GM23248 (cell line): Measurements from ENCODE around the gene IRF3. TPM values are rescaled to one million over a fixed set of nuclear protein-coding genes. Genes with fewer than 3 reads are reported as not detected.

ENCODE experiments used
- DNase-seq: peaks from one replicate; pipeline ENCODE4 v3.0.0-alpha.2; 2015
- H2AFZ ChIP-seq: fragments of 200-600 bp; sonication (generic); 2 replicates; pipeline ENCODE4 v1.6.1; 2016; ENCODE audit warnings: antibody characterized with exemption
- H3F3A ChIP-seq: fragments of 200-600 bp; sonication (generic); 2 replicates; pipeline ENCODE4 v1.6.1; 2016; ENCODE audit warnings: mild to moderate bottlenecking, antibody characterized with exemption, mixed run types; ENCODE audit not compliant: insufficient read depth
- H3K27ac ChIP-seq: fragments of 200-600 bp; sonication (generic); 2 replicates; pipeline ENCODE4 v1.5.1; 2016; ENCODE audit warnings: mild to moderate bottlenecking
- H3K27me3 ChIP-seq: fragments of 200-600 bp; sonication (generic); replicated peaks from 2 replicates; pipeline ENCODE4 v1.6.1; 2016; ENCODE audit warnings: mild to moderate bottlenecking; ENCODE audit not compliant: insufficient read depth
- H3K36me3 ChIP-seq: fragments of 200-600 bp; sonication (generic); 2 replicates; pipeline ENCODE4 v1.6.1; 2016; ENCODE audit warnings: low read depth, mild to moderate bottlenecking
- H3K4me1 ChIP-seq: fragments of 200-600 bp; sonication (generic); 2 replicates; pipeline ENCODE4 v1.6.1; 2016; ENCODE audit warnings: mild to moderate bottlenecking; ENCODE audit not compliant: insufficient read depth
- H3K4me2 ChIP-seq: fragments of 200-600 bp; sonication (generic); one replicate; pipeline ENCODE4 v1.6.1; 2016; ENCODE audit warnings: mild to moderate bottlenecking; ENCODE audit not compliant: unreplicated experiment
- H3K4me3 ChIP-seq: fragments of 200-600 bp; sonication (generic); 2 replicates; pipeline ENCODE4 v1.5.1; 2016; ENCODE audit warnings: mild to moderate bottlenecking
- H3K79me2 ChIP-seq: fragments of 200-600 bp; sonication (generic); 2 replicates; pipeline ENCODE4 v1.6.1; 2016; ENCODE audit warnings: mild to moderate bottlenecking; ENCODE audit not compliant: insufficient read depth
- H3K9ac ChIP-seq: fragments of 200-600 bp; sonication (generic); 2 replicates; pipeline ENCODE4 v1.6.1; 2016; ENCODE audit warnings: mild to moderate bottlenecking
- H3K9me2 ChIP-seq: fragments of 200-600 bp; sonication (generic); 2 replicates; pipeline ENCODE4 v1.6.1; 2016; ENCODE audit warnings: mixed run types, mild to moderate bottlenecking, moderate library complexity; ENCODE audit not compliant: insufficient read depth
- H3K9me3 ChIP-seq: fragments of 200-600 bp; sonication (generic); one replicate; pipeline ENCODE4 v1.6.1; 2017; ENCODE audit warnings: low read depth
- H4K20me1 ChIP-seq: fragments of 200-600 bp; sonication (generic); 2 replicates; pipeline ENCODE4 v1.6.0; 2016; ENCODE audit not compliant: insufficient read depth
- EZH2 ChIP-seq: fragments of 200-600 bp; sonication (generic); IDR thresholded peaks from 2 replicates; pipeline ENCODE4 v1.6.1; 2018; ENCODE audit warnings: antibody characterized with exemption, mild to moderate bottlenecking; ENCODE audit not compliant: insufficient read depth, poor library complexity, severe bottlenecking
- EZH2phosphoT487 ChIP-seq: fragments of 200-600 bp; sonication (generic); IDR thresholded peaks from 2 replicates; pipeline ENCODE4 v1.6.1; 2018; ENCODE audit warnings: antibody characterized with exemption, moderate library complexity, mild to moderate bottlenecking, low read depth; ENCODE audit not compliant: insufficient read depth
- WGBS, 2 experiments: methylation state at CpG; one replicate each; pipeline ENCODE4 v1.1.6; 2015 to 2017; ENCODE audit warnings: low lambda C conversion rate in 2 of 2, low coverage in 1 of 2; ENCODE audit errors: missing lambda C conversion rate in 2 of 2; 5-methylcytosine and 5-hydroxymethylcytosine counted together
- in situ Hi-C: fragments of 300-500 bp; cut with MboI; formaldehyde crosslinking; loops from 2 replicates; pipeline ENCODE4 v1.15.0; 2020
- polyA plus RNA-seq: library from polyadenylated mRNA; unstranded; fragments of >200 nt; fragmentation: Nextera tagmentation; extraction: Ambion mirVana; gene quantifications from 2 replicates; pipeline ENCODE4 v1.2.1, GENCODE V29; 2016
- total RNA-seq: library from RNA; depleted of rRNA; stranded (reverse); fragments of >200 nt; shearing (Covaris generic); gene quantifications from 2 replicates; pipeline ENCODE4 v1.2.3, GENCODE V29; 2014

Gene IRF3
- total and polyA plus RNA-seq, 2 experiments from 2014 or later = 28.6 to 50.0 TPM

DNA sequence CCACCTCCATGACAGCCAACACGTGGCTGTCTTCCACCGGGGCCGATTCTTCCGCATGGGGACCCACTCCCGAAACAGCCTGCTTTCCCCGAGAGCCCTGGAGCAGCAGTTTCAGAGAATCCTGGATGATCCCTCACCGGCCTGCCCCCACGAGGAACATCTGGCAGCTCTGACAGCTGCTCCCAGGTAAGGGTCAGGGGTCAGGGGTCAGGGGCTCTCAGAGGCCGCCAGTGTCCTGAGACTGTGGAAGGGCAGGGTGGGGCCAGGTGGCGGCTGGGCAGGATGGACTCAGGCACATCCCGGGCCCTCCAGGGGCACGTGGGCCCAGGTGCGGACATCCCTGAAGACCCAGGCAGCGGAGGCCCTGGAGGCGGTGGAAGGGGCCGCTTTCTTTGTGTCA, 40.3 kb upstream of the IRF3 start:
- no peaks in the 10 kb centered on the region for H3F3A ChIP-seq
- H3K9me3 ChIP-seq = no peaks in the 10 kb centered on the region
- H3K9me2 ChIP-seq = no peaks in the 10 kb centered on the region
- H3K79me2 ChIP-seq = no peaks in the 10 kb centered on the region
- H3K9ac ChIP-seq = no peak overlapping the region
- WGBS, 2 experiments = 79 to 84% methylated on average over 16 of the region's 16 CpGs
- no peak overlapping the region for H3K4me3 ChIP-seq
- no peaks in the 10 kb centered on the region for H4K20me1 ChIP-seq
- no peak overlapping the region for H2AFZ ChIP-seq
- no peaks in the 10 kb centered on the region for H3K36me3 ChIP-seq
- in situ Hi-C loops = no loop called here
- H3K27me3 ChIP-seq = no peaks in the 10 kb centered on the region
- TF ChIP-seq EZH2 (no peak), EZH2phosphoT487 (no peak)
- H3K4me1 ChIP-seq = no peaks in the 10 kb centered on the region
- DNase-seq = no peak
- no peak overlapping the region for H3K27ac ChIP-seq
- H3K4me2 ChIP-seq = no peak overlapping the region

DNA sequence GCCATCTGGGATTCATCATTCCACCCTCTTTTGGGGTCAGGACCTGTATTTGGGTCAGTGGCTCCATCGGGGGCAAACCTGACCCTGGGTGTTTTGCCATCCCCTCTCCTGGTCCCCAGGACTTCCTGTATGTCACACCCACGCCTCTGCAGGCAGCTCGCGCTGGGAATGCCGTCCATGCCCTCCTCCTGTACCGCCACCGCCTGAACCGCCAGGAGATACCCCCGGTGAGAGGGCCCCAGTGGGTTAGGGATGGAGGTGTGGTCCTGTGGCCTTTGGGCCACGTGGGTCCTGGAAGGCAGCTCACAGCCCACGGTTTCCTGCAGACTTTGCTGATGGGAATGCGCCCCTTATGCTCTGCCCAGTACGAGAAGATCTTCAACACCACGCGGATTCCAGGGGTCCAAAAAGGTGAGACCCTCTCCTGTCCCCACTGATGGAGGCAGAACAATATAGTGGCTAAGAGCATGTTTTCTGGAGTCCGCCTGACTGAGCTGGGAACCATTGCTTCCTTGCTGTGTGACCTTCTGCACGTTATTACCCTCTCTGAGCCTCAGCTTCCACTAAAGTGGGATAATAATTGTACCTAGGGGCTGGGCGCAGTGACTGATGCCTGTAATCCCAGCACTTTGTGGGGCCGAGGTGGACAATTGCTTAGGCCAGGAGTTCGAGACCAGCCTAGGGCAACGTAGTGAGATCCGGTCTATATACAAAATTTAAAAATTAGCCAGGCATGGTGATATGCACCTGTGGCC, 39.4 kb upstream of the IRF3 start:
- Histone ChIP-seq H3K36me3 (no peaks in the 10 kb centered on the region), H3K4me2 (no peak overlapping the region), H3F3A (no peaks in the 10 kb centered on the region), H3K27ac (no peak overlapping the region), H3K4me1 (no peaks in the 10 kb centered on the region), H3K79me2 (no peaks in the 10 kb centered on the region), H3K9me2 (no peaks in the 10 kb centered on the region), H4K20me1 (no peaks in the 10 kb centered on the region), H3K9me3 (no peaks in the 10 kb centered on the region), H3K4me3 (no peak overlapping the region), H3K27me3 (no peaks in the 10 kb centered on the region), H3K9ac (no peak overlapping the region), H2AFZ (no peak overlapping the region)
- in situ Hi-C loops = no loop called here
- DNase-seq = no peak
- TF ChIP-seq EZH2 = no peak
- no peak for TF ChIP-seq EZH2phosphoT487
- WGBS, 2 experiments = 89 to 90% methylated on average over 20 to 22 of the region's 22 CpGs

DNA sequence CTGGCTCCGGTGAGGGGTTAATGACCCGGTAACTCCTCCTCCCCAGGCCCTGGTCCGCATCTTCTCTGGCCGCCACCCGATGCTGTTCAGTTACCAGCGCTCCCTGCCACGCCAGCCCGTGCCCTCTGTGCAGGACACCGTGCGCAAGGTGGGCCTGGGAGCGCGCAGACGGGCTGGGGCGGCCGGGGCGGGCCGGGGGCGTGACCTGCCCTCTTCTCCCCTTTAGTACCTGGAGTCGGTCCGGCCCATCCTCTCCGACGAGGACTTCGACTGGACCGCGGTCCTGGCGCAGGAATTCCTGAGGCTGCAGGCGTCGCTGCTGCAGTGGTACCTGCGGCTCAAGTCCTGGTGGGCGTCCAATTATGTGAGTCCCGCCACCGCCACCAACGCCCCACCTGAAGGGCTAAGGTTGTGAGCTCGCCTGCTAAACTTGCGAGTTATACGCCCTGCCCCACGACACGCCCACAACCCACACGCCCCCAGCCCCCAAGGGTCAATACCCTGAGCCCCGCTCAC, 35.7 kb upstream of the IRF3 start:
- no peak overlapping the region for H3K9ac ChIP-seq
- no peaks in the 10 kb centered on the region for H3K9me3 ChIP-seq
- H3K79me2 ChIP-seq = no peaks in the 10 kb centered on the region
- H3K4me1 ChIP-seq = no peaks in the 10 kb centered on the region
- DNase-seq = no peak
- H2AFZ ChIP-seq = no peak overlapping the region
- no peak overlapping the region for H3K27ac ChIP-seq
- no peaks in the 10 kb centered on the region for H3F3A ChIP-seq
- WGBS, 2 experiments = 73 to 80% methylated on average over 6 to 40 of the region's 40 CpGs
- in situ Hi-C loops = no loop called here
- H3K36me3 ChIP-seq = no peaks in the 10 kb centered on the region
- TF ChIP-seq EZH2phosphoT487 (no peak), EZH2 (no peak)
- no peaks in the 10 kb centered on the region for H4K20me1 ChIP-seq
- no peak overlapping the region for H3K4me3 ChIP-seq
- H3K9me2 ChIP-seq = no peaks in the 10 kb centered on the region
- H3K4me2 ChIP-seq = no peak overlapping the region
- H3K27me3 ChIP-seq = no peaks in the 10 kb centered on the region

DNA sequence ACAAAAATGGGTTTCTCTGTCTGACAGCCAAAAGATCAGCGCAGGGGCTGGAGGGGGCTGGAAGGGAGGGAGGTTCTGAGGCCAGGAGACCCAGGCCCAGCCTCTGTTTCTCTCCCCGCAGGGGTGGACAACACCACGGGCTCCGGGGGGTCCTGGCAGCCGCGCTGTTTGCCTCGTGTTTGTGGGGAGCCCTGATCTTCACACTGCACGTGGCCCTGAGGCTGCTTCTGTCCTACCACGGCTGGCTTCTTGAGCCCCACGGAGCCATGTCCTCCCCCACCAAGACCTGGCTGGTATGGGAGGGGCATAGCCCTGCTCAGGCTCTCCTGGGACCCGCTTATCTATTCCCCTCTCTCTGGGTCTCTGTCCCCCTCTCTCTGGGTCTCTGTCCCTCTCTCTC, 34.9 kb upstream of the IRF3 start:
- H2AFZ ChIP-seq = no peak overlapping the region
- no peak for TF ChIP-seq EZH2
- no peak for TF ChIP-seq EZH2phosphoT487
- WGBS, 2 experiments = 61 to 66% methylated on average over 11 of the region's 11 CpGs

DNA sequence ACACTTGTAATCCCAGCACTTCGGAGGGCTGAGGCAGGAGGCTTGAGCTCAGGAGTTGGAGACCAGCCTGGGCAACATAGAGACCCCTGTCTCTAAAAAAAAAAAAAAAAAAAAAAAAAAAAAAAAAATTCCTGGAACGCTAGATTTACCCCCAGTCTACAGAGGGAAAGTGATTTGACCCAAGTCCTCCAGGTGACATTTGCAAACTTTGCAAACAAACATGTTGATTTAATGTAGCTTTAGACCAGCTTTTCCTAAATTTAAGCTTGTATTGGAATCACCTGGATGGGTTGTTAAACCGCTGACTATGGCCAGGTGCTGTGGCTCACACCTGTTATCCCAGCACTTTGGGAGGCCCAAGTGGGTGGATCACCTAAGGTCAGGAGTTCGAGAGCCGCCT, 33.7 kb upstream of the IRF3 start:
- Histone ChIP-seq H3K4me2 (no peak overlapping the region), H2AFZ (no peak overlapping the region), H3K79me2 (no peaks in the 10 kb centered on the region), H3K4me1 (no peaks in the 10 kb centered on the region), H3K9me2 (no peaks in the 10 kb centered on the region), H3K4me3 (no peak overlapping the region), H3K27ac (no peak overlapping the region), H3K36me3 (no peaks in the 10 kb centered on the region), H3K9me3 (no peaks in the 10 kb centered on the region), H3F3A (no peaks in the 10 kb centered on the region), H3K27me3 (no peaks in the 10 kb centered on the region), H4K20me1 (no peaks in the 10 kb centered on the region), H3K9ac (no peak overlapping the region)
- DNase-seq = no peak
- in situ Hi-C loops = no loop called here
- TF ChIP-seq EZH2phosphoT487 = no peak
- no peak for TF ChIP-seq EZH2
- WGBS, 2 experiments = 91 to 97% methylated on average over 5 of the region's 5 CpGs

More for the DNA sequence above, 34.9 kb upstream of the IRF3 start:
- H4K20me1 ChIP-seq = no peaks in the 10 kb centered on the region
- DNase-seq = no peak
- no peak overlapping the region for H3K27ac ChIP-seq
- no peaks in the 10 kb centered on the region for H3K27me3 ChIP-seq
- no peaks in the 10 kb centered on the region for H3K36me3 ChIP-seq
- H3K9ac ChIP-seq = no peak overlapping the region
- no peaks in the 10 kb centered on the region for H3K9me2 ChIP-seq
- H3K4me1 ChIP-seq = no peaks in the 10 kb centered on the region
- in situ Hi-C loops = no loop called here
- H3F3A ChIP-seq = no peaks in the 10 kb centered on the region
- no peaks in the 10 kb centered on the region for H3K9me3 ChIP-seq
- H3K79me2 ChIP-seq = no peaks in the 10 kb centered on the region
- H3K4me2 ChIP-seq = no peak overlapping the region
- H3K4me3 ChIP-seq = no peak overlapping the region
